ENCODE results near the gene RAB8B. TPM values are rescaled to one million over a fixed set of nuclear protein-coding genes. Genes with fewer than 3 reads are reported as not detected.

Gene RAB8B
- 111 and 120 TPM in 2 replicates for total RNA-seq

GRCh38 chr15:63188926-63189871 lies at the start of gene RAB8B:
Gene RAB8B (plus strand): TSS chr15:63189606. CDS start chr15:63189625, 19 bp downstream.
- intact Hi-C loops (cut with micrococcal nuclease): loop anchor here (1.0 to 2.0 kb wide), 3 partner anchors 32 to 66 kb away; partner anchors contain the start of gene RPS27L

DNA sequence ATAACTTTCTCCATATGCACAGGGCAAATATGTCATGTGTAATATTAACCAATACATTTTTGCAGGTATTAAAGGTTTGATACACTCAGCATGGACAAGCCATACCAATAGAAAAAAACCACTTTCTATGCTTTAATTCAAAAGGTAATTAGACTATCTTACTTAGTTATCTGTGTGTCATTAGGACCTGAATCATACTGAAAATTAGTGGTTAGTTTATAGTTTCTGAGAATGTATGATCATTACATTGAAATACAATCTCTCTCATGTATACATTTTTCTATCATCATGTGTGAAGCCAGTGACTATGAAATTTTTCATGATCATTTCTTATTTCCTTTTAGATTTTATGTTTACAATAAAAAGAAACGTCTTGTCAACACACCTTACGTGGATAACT lies 48.5 kb upstream of the RAB8B start:
- intact Hi-C loops (cut with micrococcal nuclease): no loop called here

DNA sequence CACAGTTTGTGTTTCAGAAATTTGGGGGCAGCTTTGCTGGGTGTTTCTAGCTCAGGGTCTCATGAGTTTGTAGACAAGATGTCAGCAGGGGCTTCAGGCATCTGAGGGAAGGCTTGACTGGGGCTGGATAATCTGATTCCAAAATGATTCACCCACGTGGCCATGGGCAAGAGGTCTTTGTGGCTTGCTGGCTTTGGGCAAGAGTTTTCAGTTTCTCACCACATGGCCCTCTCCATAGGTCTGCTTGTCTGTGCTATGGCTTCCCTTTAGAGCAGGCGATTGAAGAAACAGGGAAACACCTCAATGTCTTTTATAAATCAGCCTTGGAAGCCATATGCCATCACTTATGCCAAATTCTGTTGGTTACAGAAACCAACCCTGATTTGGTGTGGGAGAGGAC lies 44.0 kb upstream of the RAB8B start:
- intact Hi-C loops (cut with micrococcal nuclease): no loop called here

- intact Hi-C loops (cut with micrococcal nuclease): no loop called here
These were observed 42.7 kb upstream of the RAB8B start for GRCh38 chr15:63146684-63147083.

DNA sequence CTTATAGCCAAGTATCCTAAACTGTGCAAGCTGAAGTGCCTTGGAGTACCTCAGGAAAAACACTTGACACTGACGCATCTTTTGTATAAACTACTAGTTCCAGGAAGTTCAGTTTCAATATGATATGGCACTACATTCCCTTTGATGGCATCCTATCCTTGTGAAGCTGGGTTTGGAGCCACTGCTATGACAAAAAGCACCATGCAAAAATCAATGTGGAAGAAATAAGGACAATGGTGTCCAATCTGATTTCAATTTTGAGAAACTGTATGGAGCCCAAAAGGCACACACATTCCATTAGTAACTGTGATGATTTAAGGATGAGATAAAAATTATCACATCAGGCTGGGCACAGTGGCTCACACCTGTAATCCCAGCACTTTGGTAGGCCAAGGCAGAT lies 37.7 kb upstream of the RAB8B start:
- intact Hi-C loops (cut with micrococcal nuclease): no loop called here

GRCh38 chr15:63155486-63155885 lies 33.9 kb upstream of the RAB8B start:
- intact Hi-C loops (cut with micrococcal nuclease): loop anchor here (5.0 kb wide), 1 partner anchor 77 kb away; no protein-coding TSS in a partner anchor

GRCh38 chr15:63156086-63156710 lies 33.2 kb upstream of the RAB8B start:
- intact Hi-C loops (cut with micrococcal nuclease): loop anchor here (2.0 to 5.0 kb wide), 2 partner anchors 76 to 247 kb away; no protein-coding TSS in a partner anchor

- intact Hi-C loops (cut with micrococcal nuclease): loop anchor here (1.0 to 5.0 kb wide), 5 partner anchors 33 to 246 kb away; partner anchors contain the start of genes APH1B and RAB8B
These were observed 32.7 kb upstream of the RAB8B start for GRCh38 chr15:63156755-63157117.

- intact Hi-C loops (cut with micrococcal nuclease): loop anchor here (1.0 to 5.0 kb wide), 5 partner anchors 32 to 246 kb away; partner anchors contain the start of genes APH1B and RAB8B
These were observed 32.1 kb upstream of the RAB8B start, which contains the start of gene RPS27L for GRCh38 chr15:63157118-63157843. Gene RPS27L (minus strand): TSS chr15:63157477. CDS start chr15:63157405, 72 bp downstream.

DNA sequence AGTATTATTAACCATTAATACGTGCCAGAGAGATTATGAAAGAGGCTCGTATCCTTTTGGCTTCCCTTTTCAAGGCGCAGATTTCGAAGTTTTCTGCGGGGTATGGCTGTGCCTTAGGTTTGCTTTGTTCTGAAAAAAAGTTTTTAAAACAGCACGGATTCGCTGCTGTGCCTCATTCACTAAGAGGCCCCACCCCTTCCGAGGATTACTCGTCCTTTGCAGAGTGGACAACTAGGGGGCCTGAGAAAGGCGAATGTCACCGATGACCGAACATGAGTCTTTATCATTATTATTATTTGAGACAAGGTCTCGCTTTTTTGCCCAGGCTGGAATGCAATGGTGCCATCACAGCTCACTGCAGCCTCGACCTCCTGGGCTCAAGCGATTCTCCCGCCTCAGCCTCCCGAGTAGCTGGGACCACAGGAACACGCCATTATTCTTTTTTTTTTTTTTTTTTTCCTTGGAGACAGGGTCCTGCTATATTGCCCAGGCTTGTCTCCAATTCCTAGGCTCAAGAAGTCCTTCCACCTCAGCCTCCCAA lies 31.4 kb upstream of the RAB8B start:
- intact Hi-C loops (cut with micrococcal nuclease): loop anchor here (1.0 to 5.0 kb wide), 5 partner anchors 31 to 245 kb away; partner anchors contain the start of genes APH1B and RAB8B

GRCh38 chr15:63160638-63161037 lies 28.8 kb upstream of the RAB8B start:
- intact Hi-C loops (cut with micrococcal nuclease): no loop called here

- intact Hi-C loops (cut with micrococcal nuclease): no loop called here
These were observed 26.2 kb upstream of the RAB8B start for GRCh38 chr15:63163217-63163616.

DNA sequence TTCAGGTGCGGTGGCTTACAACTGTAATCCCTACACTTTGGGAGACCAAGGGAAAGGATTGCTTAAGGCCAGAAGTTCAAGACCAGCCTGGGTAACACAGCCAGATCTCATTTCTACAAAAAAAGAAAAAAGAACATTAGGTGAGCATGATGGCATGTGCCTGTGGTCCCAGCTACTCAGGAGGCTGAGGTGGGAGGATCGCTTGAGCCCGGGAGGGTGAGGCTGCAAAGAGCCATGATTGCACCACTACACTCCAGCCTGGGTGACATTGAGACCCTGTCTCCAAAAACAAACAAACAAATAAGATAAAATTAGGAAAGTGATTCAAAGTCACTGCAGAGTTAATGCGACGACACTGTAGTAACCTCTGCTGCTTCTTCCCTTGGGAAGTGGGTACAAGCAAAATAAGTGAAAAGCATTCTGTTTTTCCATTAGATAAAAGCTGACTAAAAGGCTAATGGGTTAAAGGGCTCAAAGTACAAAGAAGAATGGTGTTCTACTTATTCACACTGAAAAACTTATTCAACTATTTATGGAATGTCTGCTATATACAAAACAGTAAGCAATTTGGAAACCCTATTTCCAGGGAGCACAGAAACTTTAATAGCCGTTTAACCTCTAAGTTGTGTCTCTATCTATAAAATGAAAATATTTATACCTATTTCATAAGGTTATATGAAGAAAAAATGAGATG lies 24.1 kb upstream of the RAB8B start:
- intact Hi-C loops (cut with micrococcal nuclease): no loop called here

DNA sequence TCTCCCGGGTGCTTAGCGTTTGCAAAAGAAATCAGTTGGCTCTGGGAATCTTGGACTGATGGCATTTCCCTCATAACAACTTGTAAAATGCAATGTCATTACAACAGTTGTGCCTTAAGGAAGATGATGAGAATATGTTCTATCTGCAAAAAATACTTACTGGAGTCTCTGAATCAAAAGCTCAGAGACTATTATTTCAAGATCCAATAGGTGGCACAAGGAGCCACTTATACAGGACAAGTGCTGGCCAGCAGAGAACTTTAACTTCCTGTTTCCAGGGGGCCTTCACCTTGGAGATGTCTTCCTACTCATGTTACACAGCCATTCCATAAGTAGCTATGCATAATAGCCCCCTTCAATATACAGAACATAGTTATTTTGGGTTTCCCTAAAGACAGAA lies 23.2 kb upstream of the RAB8B start:
- intact Hi-C loops (cut with micrococcal nuclease): no loop called here

- intact Hi-C loops (cut with micrococcal nuclease): no loop called here
These were observed 19.6 kb upstream of the RAB8B start for GRCh38 chr15:63169788-63170187.

DNA sequence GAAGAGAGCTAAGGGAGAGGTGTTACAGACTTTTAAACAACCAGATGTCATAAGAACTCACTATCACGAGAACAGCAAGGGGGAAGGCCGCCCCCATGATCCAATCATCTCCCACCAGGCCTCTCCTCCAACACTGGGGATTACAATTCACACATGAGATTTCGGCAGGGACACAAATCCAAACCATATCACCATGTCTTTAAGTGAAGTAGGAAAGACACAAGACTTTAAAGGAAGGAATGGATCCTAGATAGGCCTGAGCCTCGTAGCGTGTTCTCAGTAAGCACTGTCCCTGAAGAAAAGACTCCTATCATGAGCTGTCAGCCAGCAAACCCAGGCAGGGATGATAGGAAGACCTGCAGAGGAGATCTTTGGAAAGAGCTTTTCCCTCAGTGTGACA lies 17.0 kb upstream of the RAB8B start:
- intact Hi-C loops (cut with micrococcal nuclease): no loop called here

DNA sequence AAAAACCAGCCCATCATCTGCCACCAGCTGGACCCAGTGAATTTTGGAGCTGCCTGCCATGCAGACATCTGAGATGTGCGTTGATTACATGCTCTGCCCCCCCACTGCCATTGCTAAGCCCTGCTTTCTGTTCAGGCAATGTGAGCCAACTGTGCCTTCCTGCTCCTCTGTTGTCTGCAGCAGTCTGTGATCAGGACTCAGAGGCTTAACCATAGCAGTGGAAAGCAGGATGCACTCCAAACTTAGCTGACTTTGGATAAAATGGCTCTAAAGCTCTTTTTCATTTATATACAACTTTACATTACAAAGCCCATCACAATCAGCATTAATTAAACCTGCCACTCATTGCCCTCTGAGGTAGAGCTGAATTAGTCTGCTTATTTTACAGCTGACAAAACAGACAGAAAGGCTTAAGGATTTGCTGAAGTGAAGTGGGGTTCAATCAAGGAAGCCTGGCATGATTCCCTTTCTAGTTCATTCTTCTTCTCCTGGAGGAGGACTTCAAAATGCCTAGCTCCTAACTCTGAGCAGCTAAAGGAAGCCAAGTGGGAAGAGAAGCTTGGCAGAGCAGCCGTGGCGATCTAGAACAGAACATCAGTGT lies 16.5 kb upstream of the RAB8B start:
- intact Hi-C loops (cut with micrococcal nuclease): no loop called here

DNA sequence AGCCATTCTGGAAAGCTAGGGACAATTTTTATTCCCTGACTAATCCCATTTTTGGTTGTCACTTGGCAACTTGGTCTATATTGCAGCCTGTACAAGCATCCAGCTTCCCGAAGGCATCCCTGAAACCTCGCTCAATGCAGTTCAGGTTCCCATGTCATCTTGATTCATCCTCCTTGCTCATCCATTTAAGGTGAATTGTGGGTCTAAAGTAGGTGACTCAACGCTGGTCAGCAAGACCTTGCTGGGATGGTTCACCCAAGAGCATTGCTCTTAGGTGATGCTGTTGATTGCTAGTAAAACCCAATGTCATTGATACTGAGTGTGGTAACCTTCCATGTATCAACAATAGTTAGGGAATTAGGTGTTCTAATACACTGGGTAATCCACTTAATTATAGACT lies 13.1 kb upstream of the RAB8B start:
- intact Hi-C loops (cut with micrococcal nuclease): no loop called here

- intact Hi-C loops (cut with micrococcal nuclease): no loop called here
These were observed 11.4 kb upstream of the RAB8B start for GRCh38 chr15:63178034-63178433.

- intact Hi-C loops (cut with micrococcal nuclease): no loop called here
These were observed 8.7 kb upstream of the RAB8B start for GRCh38 chr15:63180746-63181145.
